Testis (tissue), 3 donors: Measurements from ENCODE around the gene VPS51. TPM values are rescaled to one million over a fixed set of nuclear protein-coding genes. Genes with fewer than 3 reads are reported as not detected.

Experiments
- DNase-seq: peaks from one replicate; pipeline ENCODE4 v3.0.0-alpha.2; 2019
- H3K27ac ChIP-seq, 2 donors: fragments of 200-600 bp; sonication (generic); one replicate each; pipeline ENCODE4 v1.5.1; 2019
- H3K27me3 ChIP-seq: fragments of 200-600 bp; sonication (generic); one replicate; pipeline ENCODE4 v1.5.1; 2019
- H3K36me3 ChIP-seq: fragments of 200-600 bp; sonication (generic); one replicate; pipeline ENCODE4 v1.5.1; 2017; ENCODE audit warnings: low read depth; ENCODE audit errors: missing control alignments
- H3K4me1 ChIP-seq: fragments of 200-600 bp; sonication (generic); one replicate; pipeline ENCODE4 v1.5.1; 2019
- H3K4me3 ChIP-seq, 2 donors: fragments of 200-600 bp; sonication (generic); one replicate each; pipeline ENCODE4 v1.5.1; 2017 to 2019
- H3K9me3 ChIP-seq: fragments of 200-600 bp; sonication (generic); one replicate; pipeline ENCODE4 v1.5.1; 2017
- POLR2A ChIP-seq: fragments of 450-650 bp; IDR thresholded peaks from one replicate; pipeline ENCODE4 v1.6.1; 2017; ENCODE audit warnings: antibody characterized with exemption, mild to moderate bottlenecking, moderate library complexity
- WGBS, 2 donors: methylation state at CpG; one replicate each; pipeline ENCODE4 v1.1.5; 2018; 5-methylcytosine and 5-hydroxymethylcytosine counted together
- intact Hi-C: fragments of 100-400 bp; cut with DNase I; formaldehyde crosslinking; loops from one replicate; pipeline ENCODE4 v1.15.1; 2023; ENCODE audit warnings: low total_unique reads
- polyA plus RNA-seq: library from polyadenylated mRNA; stranded (reverse); fragments of 350-450 nt; fragmentation: Illumina TruSeq; extraction: RNeasy Lipid Tissue Mini Kit (QIAGEN cat#74804); gene quantifications from one replicate; pipeline ENCODE4 v1.2.3, GENCODE V29; 2014; ENCODE audit warnings: low read depth, low replicate concordance; ENCODE audit not compliant: insufficient read depth
- total RNA-seq, 2 donors: library from RNA; depleted of rRNA; stranded (reverse); fragments of >200 nt; gene quantifications; one replicate each; pipeline ENCODE4 v1.2.3, GENCODE V29; 2016
- TF ChIP-seq, protein P1 (sequence below), 3 experiments: fragments of 450-650 bp in 2 of 3; fragments of 200-600 bp in 1 of 3; sonication (generic) in 1 of 3; IDR thresholded peaks; one replicate each; pipeline ENCODE4 v1.5.1; 2016 to 2019; ENCODE audit warnings: antibody characterized with exemption in 3 of 3, mild to moderate bottlenecking in 2 of 3, moderate library complexity in 1 of 3

The VPS51 gene
- total and polyA plus RNA-seq, 3 donors from 2014 or later = 91.1 to 252 (median 173) TPM

DNA sequence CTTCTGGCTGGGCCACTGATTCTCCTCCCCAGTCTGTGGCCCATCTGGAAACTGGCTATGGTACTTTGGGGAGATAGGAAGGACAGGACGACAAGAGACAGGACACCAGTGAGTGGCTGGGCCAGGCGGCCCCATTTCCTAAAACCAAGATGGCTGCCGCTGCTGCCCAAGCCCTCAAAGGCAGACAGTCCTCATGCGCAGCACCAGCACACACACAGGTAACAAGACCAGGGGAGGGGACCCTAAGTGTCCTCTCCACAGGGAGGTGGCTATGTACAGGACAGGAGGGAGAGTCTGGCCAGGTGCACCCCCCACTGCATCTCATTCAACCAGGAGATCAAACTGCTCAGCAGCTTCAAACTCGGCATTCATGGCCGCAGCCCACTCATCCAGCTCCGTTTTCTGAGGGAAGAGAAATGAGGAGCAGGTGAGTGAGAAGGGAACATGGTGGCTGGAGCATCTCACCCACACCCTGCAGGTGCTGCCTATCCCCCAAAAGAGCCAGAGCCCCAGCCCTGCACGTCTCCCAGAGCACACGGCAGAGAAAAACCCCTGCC, 17.1 kb upstream of the VPS51 start:
- TF ChIP-seq, protein P1, sequence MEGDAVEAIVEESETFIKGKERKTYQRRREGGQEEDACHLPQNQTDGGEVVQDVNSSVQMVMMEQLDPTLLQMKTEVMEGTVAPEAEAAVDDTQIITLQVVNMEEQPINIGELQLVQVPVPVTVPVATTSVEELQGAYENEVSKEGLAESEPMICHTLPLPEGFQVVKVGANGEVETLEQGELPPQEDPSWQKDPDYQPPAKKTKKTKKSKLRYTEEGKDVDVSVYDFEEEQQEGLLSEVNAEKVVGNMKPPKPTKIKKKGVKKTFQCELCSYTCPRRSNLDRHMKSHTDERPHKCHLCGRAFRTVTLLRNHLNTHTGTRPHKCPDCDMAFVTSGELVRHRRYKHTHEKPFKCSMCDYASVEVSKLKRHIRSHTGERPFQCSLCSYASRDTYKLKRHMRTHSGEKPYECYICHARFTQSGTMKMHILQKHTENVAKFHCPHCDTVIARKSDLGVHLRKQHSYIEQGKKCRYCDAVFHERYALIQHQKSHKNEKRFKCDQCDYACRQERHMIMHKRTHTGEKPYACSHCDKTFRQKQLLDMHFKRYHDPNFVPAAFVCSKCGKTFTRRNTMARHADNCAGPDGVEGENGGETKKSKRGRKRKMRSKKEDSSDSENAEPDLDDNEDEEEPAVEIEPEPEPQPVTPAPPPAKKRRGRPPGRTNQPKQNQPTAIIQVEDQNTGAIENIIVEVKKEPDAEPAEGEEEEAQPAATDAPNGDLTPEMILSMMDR (IDR thresholded peaks at IDR 0.05) = no peak
- no peak for TF ChIP-seq POLR2A
- 77 to 89% methylated on average over 8 to 9 of the region's 9 CpGs for WGBS, 2 donors
- no peak overlapping the region for H3K4me3 ChIP-seq
- H3K36me3 ChIP-seq = no peaks in the 10 kb centered on the region
- no peak overlapping the region for H3K27ac ChIP-seq
- H3K9me3 ChIP-seq = no peaks in the 10 kb centered on the region
- intact Hi-C loops = no loop called here
- no peak for DNase-seq
- no peaks in the 10 kb centered on the region for H3K4me1 ChIP-seq
- no peaks in the 10 kb centered on the region for H3K27me3 ChIP-seq

DNA sequence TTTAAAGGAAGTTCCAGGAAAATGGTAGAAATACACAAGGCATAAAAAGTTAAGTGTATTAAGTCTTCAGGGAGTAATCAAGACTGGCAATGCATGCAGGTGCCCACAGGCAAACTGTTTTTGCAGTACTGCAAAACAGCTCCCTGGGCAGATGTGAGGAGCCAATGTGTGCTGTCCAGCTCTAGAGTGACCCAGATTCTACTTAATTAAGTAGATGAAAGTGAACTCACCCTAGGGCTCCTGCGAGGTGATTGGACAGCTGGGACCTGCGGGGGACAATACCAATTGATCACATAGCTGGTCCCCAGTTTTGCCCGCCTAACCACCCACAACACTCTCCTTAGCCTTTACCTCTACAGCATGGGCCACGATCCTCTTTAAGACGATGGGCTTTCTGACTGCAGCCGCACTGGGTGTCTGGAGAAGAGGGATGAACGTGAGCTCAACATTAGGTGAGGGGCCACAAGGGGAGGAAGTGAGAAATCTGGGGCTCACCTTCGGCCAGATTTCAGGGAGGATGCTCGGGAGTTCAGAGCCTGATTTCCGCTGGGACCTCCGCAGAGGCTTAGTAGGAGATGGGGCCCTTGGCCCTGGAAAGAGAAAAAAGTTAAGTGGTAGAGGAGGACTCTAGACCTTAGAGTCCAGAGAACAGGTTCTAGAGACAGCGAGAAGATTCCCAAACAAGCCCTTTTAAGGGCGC, 12.7 kb upstream of the VPS51 start:
- Histone ChIP-seq H3K9me3 (no peaks in the 10 kb centered on the region), H3K4me3 (peak overlapping the region; percentile 86 to 96), H3K4me1 (peaks cover 14% of the 10 kb centered on the region), H3K36me3 (no peaks in the 10 kb centered on the region), H3K27ac (peak overlapping the region; percentile 92 to 93), H3K27me3 (no peaks in the 10 kb centered on the region)
- intact Hi-C loops = no loop called here
- TF ChIP-seq POLR2A = no peak
- TF ChIP-seq, protein P1 (IDR thresholded peaks at IDR 0.05) = no peak
- DNase-seq = no peak
- 4 to 5% methylated on average over 13 of the region's 13 CpGs for WGBS, 2 donors

DNA sequence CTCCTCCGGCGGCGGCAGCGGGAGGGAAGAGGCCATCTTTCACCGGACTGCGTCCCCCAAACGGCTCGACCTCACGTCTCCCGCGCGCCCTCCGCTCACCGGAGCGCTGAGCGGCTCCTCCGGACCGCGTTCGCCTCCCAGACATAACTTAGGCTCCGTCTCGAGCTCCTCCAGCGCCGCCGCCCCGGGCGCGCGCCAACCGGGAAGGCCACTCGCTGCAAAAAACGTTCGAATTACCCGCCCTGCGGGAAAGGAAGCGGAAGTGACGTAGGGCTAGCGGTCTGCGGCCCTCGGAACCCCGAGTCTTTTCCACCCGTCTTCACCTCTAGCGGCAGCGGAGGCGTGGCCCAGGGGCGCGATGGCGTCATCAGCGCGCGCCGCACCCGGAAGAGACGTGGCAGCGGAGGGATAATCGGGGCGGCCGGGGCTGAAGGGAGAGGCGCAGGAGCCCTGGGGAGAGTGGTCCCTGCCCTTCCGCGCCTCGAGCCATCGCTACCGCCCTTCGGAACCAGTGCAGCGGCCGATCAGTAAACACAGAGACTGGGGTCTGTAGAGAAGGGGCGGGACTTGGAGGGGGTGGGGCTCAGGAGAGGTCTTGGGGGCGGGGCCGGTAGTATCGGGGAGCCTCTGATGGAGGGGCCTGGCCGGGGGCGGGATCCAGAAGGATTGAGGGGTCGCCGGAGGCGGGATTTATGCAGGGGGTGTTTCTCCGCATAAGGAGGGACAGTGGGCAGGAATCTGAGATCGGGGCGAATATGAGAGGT, 12.0 kb upstream of the VPS51 start, which contains the start of the genes CDCA5 and ZFPL1:
Gene CDCA5 (minus strand): TSS at position 207 of the 764 bp plus-strand sequence. CDS start 62 bp downstream, at position 145.
Gene ZFPL1 (plus strand): TSS at position 389 of the 764 bp plus-strand sequence. CDS start 477 bp downstream, outside the sequence.
- Histone ChIP-seq H3K4me1 (peaks cover 14% of the 10 kb centered on the region), H3K27me3 (no peaks in the 10 kb centered on the region), H3K4me3 (peak within 1 kb of the TSS; percentile 86 to 96), H3K27ac (peak within 1 kb of the TSS; percentile 92 to 93), H3K36me3 (no peaks in the 10 kb centered on the region), H3K9me3 (no peaks in the 10 kb centered on the region)
- intact Hi-C loops = no loop called here
- WGBS, 2 donors = 0 to 1% methylated on average over 64 to 79 of the region's 79 CpGs
- peak; percentile 96 for DNase-seq
- TF ChIP-seq, protein P1 (IDR thresholded peaks at IDR 0.05) = peak in 2 of 3 experiments; percentile 9 to 46
- TF ChIP-seq POLR2A = peak; percentile 7

DNA sequence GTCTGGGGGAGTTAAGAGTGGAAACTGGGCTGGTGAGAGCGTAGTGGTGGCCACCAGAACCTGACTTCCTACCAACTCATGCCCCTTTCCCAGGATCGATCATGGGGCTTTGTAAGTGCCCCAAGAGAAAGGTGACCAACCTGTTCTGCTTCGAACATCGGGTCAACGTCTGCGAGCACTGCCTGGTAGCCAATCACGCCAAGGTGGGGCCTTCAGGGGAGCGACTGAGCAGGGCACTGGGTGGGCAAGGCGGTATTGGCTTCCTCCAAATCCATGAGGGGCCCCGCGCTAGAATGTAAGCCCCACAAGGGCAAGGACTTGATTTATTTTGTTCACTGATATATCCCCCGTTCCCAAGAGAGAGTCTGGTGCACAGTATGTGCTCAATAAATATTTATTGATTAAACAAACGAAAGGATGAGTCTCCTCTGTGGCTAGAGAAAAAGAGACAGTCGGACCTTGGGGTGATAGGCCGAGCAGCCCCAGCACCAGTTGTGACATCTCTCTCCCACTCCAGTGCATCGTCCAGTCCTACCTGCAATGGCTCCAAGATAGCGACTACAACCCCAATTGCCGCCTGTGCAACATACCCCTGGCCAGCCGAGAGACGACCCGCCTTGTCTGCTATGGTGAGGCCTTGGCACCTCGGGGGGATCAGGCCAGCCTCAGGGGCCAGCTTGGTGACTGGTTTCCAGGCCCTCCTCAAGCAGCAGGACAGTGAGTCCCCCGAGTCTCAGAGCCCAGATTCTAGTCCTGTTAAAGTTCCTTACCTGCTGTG, 11.2 kb upstream of the VPS51 start:
- Histone ChIP-seq H3K27ac (peak overlapping the region; percentile 92 to 93), H3K27me3 (no peaks in the 10 kb centered on the region), H3K36me3 (no peaks in the 10 kb centered on the region), H3K9me3 (no peaks in the 10 kb centered on the region), H3K4me3 (peak overlapping the region; percentile 86 to 96), H3K4me1 (peaks cover 14% of the 10 kb centered on the region)
- DNase-seq = no peak
- 38 to 39% methylated on average over 9 to 23 of the region's 23 CpGs for WGBS, 2 donors
- intact Hi-C loops = no loop called here
- TF ChIP-seq, protein P1 (IDR thresholded peaks at IDR 0.05) = no peak
- TF ChIP-seq POLR2A = no peak
